ENCODE data around the gene B3GLCT.

Gene B3GLCT

GRCh38 chr13:31182987-31183386 is 16.8 kb upstream of the B3GLCT start:
- TF ChIP-seq CTCF (IDR thresholded peaks at IDR 0.05; ENCODE audit: low read depth, low read length) = no peak
- no peak for DNase-seq (ENCODE audit: low read depth in 2 of 2)
- no peak overlapping the region for H3K4me3 ChIP-seq (replicated peaks in 1 of 2; ENCODE audit: low read depth in 2 of 2, low read length in 2 of 2)

GRCh38 chr13:31184451-31184850 is 15.3 kb upstream of the B3GLCT start:
- H3K4me3 ChIP-seq (replicated peaks in 1 of 2; ENCODE audit: low read depth in 2 of 2, low read length in 2 of 2) = no peak overlapping the region
- no peak for TF ChIP-seq CTCF (IDR thresholded peaks at IDR 0.05; ENCODE audit: low read depth, low read length)
- no peak for DNase-seq (ENCODE audit: low read depth in 2 of 2)

- H3K4me3 ChIP-seq (replicated peaks in 1 of 2; ENCODE audit: low read depth in 2 of 2, low read length in 2 of 2) = no peak overlapping the region
- DNase-seq (ENCODE audit: low read depth in 2 of 2) = no peak
- no peak for TF ChIP-seq CTCF (IDR thresholded peaks at IDR 0.05; ENCODE audit: low read depth, low read length)
Measured at GRCh38 chr13:31184981-31185645, 14.7 kb upstream of the B3GLCT start.

- no peak for DNase-seq (ENCODE audit: low read depth in 2 of 2)
- H3K4me3 ChIP-seq (replicated peaks in 1 of 2; ENCODE audit: low read depth in 2 of 2, low read length in 2 of 2) = no peak overlapping the region
- no peak for TF ChIP-seq CTCF (IDR thresholded peaks at IDR 0.05; ENCODE audit: low read depth, low read length)
Measured at GRCh38 chr13:31191748-31192147, 8.0 kb upstream of the B3GLCT start.

GRCh38 chr13:31192306-31192705 is 7.5 kb upstream of the B3GLCT start:
- DNase-seq (ENCODE audit: low read depth in 2 of 2) = no peak
- no peak for TF ChIP-seq CTCF (IDR thresholded peaks at IDR 0.05; ENCODE audit: low read depth, low read length)
- H3K4me3 ChIP-seq (replicated peaks in 1 of 2; ENCODE audit: low read depth in 2 of 2, low read length in 2 of 2) = no peak overlapping the region

GRCh38 chr13:31195616-31196015 is 4.2 kb upstream of the B3GLCT start:
- no peak for DNase-seq (ENCODE audit: low read depth in 2 of 2)
- no peak for TF ChIP-seq CTCF (IDR thresholded peaks at IDR 0.05; ENCODE audit: low read depth, low read length)
- H3K4me3 ChIP-seq (replicated peaks in 1 of 2; ENCODE audit: low read depth in 2 of 2, low read length in 2 of 2) = no peak overlapping the region

- no peak for TF ChIP-seq CTCF (IDR thresholded peaks at IDR 0.05; ENCODE audit: low read depth, low read length)
- H3K4me3 ChIP-seq (replicated peaks in 1 of 2; ENCODE audit: low read depth in 2 of 2, low read length in 2 of 2) = no peak overlapping the region
- no peak for DNase-seq (ENCODE audit: low read depth in 2 of 2)
Measured at GRCh38 chr13:31196992-31197391, 2.8 kb upstream of the B3GLCT start.

Measured in cardiac fibroblast (primary cell).